ENCODE measurements around the gene UCN. TPM values are rescaled to one million over a fixed set of nuclear protein-coding genes. Genes with fewer than 3 reads are reported as not detected.
"Not testable (repeated sequence)": the region's sequence is repeated elsewhere in the genome, so short reads cannot be mapped to it uniquely, and the experiment has no call there.

UCN gene
- total and polyA plus RNA-seq, 4 donors = 0.25 to 0.83 (median 0.42) TPM; not detected in 1

DNA sequence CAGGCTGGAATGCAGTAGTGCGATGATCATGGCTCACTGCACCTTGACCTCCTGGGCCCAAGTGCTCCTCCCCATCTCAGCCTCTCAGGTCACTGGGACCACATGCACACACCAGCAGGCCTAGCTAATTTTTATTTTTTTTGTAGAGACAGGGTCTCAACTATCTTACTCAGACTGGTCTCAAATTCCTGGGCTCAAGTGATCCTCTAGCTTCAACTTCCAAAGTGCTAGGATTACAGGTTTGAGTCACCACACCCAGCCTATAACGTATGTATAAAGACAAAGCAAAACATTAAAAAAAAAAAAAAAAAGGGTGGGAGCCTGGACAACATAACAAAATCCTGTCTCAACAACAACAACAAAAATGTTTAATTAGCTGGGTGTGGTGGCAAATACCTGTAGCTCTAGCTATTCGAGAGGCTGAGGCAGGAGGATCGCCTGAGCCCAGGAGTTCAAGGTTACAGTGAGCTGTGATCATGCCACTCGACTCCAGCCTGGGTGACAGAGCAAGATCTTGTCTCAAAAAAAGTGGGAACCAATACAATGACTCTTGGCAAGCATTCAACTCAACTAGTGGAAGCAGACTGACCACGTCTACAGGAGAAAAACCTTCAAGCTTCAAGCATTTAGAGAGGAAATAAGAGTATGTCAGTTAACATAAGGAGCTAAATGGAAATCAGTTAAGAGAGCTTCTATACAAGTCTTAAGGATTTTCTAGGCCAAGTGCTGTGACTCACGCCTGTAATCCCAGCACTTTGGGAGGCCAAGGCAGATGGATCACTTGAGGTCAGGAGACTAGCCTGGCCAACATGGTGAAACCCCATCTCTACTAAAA lies 45.7 kb upstream of the UCN start:
- no peak overlapping the region for H3K27ac ChIP-seq (ENCODE audit: low read depth in 1 of 2, low read length in 2 of 2)
- H3K27me3 ChIP-seq (ENCODE audit: control insufficient read depth in 4 of 4, insufficient read depth in 4 of 4, low read length in 3 of 4) = no peaks in the 10 kb centered on the region
- H3K9ac ChIP-seq (ENCODE audit: low read depth in 1 of 2, low read length in 2 of 2) = no peak overlapping the region
- H3K9me3 ChIP-seq (ENCODE audit: control insufficient read depth in 4 of 4, low read length in 3 of 4) = no peaks in the 10 kb centered on the region
- H3K4me1 ChIP-seq (ENCODE audit: control insufficient read depth in 4 of 4, insufficient read depth in 4 of 4, low read length in 3 of 4) = peaks cover 10 to 29% (median 25%) of the 10 kb centered on the region in 4 donors
- H3K36me3 ChIP-seq (ENCODE audit: control insufficient read depth in 4 of 4, insufficient read depth in 3 of 4, low read depth in 1 of 4, low read length in 3 of 4) = peaks cover 0 to 2% (median 0%) of the 10 kb centered on the region in 4 donors
- no peak for TF ChIP-seq EGR1 (IDR thresholded peaks at IDR 0.05; ENCODE audit: low read depth in 2 of 2)
- no peak for TF ChIP-seq JUND (IDR thresholded peaks at IDR 0.05)
- TF ChIP-seq RXRA (IDR thresholded peaks at IDR 0.05) = no peak
- TF ChIP-seq FOXA1 (IDR thresholded peaks at IDR 0.05) = no peak
- no peak for TF ChIP-seq GABPA (IDR thresholded peaks at IDR 0.05 in 1 of 2, conservative IDR thresholded peaks at IDR 0.05 in 1 of 2)
- TF ChIP-seq, protein P1, sequence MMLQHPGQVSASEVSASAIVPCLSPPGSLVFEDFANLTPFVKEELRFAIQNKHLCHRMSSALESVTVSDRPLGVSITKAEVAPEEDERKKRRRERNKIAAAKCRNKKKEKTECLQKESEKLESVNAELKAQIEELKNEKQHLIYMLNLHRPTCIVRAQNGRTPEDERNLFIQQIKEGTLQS (IDR thresholded peaks at IDR 0.05) = no peak
- no peak for TF ChIP-seq NR2F2 (IDR thresholded peaks at IDR 0.05)
- TF ChIP-seq HNF4G (IDR thresholded peaks at IDR 0.05) = no peak
- TF ChIP-seq HNF4A (conservative IDR thresholded peaks at IDR 0.05) = no peak
- TF ChIP-seq, protein P2, sequence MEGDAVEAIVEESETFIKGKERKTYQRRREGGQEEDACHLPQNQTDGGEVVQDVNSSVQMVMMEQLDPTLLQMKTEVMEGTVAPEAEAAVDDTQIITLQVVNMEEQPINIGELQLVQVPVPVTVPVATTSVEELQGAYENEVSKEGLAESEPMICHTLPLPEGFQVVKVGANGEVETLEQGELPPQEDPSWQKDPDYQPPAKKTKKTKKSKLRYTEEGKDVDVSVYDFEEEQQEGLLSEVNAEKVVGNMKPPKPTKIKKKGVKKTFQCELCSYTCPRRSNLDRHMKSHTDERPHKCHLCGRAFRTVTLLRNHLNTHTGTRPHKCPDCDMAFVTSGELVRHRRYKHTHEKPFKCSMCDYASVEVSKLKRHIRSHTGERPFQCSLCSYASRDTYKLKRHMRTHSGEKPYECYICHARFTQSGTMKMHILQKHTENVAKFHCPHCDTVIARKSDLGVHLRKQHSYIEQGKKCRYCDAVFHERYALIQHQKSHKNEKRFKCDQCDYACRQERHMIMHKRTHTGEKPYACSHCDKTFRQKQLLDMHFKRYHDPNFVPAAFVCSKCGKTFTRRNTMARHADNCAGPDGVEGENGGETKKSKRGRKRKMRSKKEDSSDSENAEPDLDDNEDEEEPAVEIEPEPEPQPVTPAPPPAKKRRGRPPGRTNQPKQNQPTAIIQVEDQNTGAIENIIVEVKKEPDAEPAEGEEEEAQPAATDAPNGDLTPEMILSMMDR (IDR thresholded peaks at IDR 0.05; ENCODE audit: low read depth, low read length, missing input control) = no peak
- DNase-seq (ENCODE audit: low spot score) = no peak
- 67% methylated on average over 7 of the region's 7 CpGs for WGBS
- no peak overlapping the region for H3K4me3 ChIP-seq (ENCODE audit: low read depth in 1 of 3, low read length in 3 of 3)

DNA sequence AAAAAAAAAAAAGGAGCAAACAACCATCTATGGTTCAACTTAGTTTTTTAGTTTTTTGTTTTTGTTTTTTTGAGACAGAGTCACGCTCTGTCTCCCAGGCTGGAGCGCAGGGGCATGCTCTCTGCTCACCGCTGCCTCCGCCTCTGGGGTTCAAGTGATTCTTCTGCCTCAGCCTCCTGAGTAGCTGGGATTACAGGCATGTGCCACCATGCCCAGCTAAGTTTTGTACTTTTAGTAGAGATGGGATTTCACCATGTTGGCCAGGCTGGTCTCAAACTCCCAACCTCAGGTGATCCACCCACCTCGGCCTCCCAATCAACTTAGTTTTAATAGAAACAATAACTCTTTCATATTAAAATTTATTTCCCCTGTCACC lies 45.1 kb upstream of the UCN start:
- H3K4me3 ChIP-seq (ENCODE audit: low read depth in 1 of 3, low read length in 3 of 3); H3K36me3 ChIP-seq (ENCODE audit: control insufficient read depth in 4 of 4, insufficient read depth in 3 of 4, low read depth in 1 of 4, low read length in 3 of 4); DNase-seq (ENCODE audit: low spot score); H3K27me3 ChIP-seq (ENCODE audit: control insufficient read depth in 4 of 4, insufficient read depth in 4 of 4, low read length in 3 of 4); H3K27ac ChIP-seq (ENCODE audit: low read depth in 1 of 2, low read length in 2 of 2); H3K9ac ChIP-seq (ENCODE audit: low read depth in 1 of 2, low read length in 2 of 2); H3K9me3 ChIP-seq (ENCODE audit: control insufficient read depth in 4 of 4, low read length in 3 of 4): not testable (repeated sequence)
- peaks cover 10 to 29% (median 25%) of the 10 kb centered on the region in 4 donors for H3K4me1 ChIP-seq (ENCODE audit: control insufficient read depth in 4 of 4, insufficient read depth in 4 of 4, low read length in 3 of 4)
- 95% methylated on average over 5 of the region's 5 CpGs for WGBS

DNA sequence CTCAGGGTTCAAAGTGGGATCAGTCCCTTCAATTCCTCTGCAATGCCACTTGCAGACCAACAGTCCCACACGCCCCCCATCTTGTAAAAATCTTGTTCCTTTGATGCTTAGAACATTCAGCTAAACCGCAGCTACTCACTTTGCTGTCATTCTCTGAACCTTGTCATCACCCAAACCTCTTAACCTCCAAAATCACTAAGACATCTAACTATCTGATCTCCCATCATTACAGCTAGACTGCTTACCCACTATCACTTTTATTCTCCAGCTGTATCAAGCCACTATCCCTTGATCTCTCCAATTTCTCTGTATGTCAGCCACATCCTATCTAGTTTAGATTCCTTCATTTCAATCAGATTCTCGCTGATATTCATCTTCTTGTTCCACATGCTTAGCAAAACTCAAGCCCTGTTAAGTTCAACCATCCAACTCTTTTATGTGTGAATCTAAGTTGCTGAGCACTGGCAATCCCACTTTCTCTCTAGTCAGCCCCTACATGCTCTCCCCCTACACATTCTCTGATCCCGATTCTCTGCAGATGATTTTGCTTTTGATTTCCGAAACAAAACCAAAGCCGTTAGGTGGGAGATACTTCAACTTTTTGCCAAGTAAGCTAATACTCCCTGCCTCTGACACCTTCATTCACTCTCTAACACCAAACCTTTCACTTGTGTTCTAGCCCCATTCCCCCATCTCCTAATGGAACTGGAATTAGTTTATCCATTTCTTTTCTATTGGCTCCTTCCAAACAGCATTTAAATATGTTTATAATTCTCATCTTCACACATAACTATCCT lies 43.8 kb upstream of the UCN start:
- Histone ChIP-seq H3K4me1 (ENCODE audit: control insufficient read depth in 4 of 4, insufficient read depth in 4 of 4, low read length in 3 of 4) (peaks cover 7 to 24% (median 18%) of the 10 kb centered on the region in 4 donors), H3K4me3 (ENCODE audit: low read depth in 1 of 3, low read length in 3 of 3) (no peak overlapping the region), H3K27ac (ENCODE audit: low read depth in 1 of 2, low read length in 2 of 2) (no peak overlapping the region), H3K36me3 (ENCODE audit: control insufficient read depth in 4 of 4, insufficient read depth in 3 of 4, low read depth in 1 of 4, low read length in 3 of 4) (peaks cover 0 to 2% (median 0%) of the 10 kb centered on the region in 4 donors), H3K27me3 (ENCODE audit: control insufficient read depth in 4 of 4, insufficient read depth in 4 of 4, low read length in 3 of 4) (no peaks in the 10 kb centered on the region), H3K9ac (ENCODE audit: low read depth in 1 of 2, low read length in 2 of 2) (no peak overlapping the region), H3K9me3 (ENCODE audit: control insufficient read depth in 4 of 4, low read length in 3 of 4) (no peaks in the 10 kb centered on the region)
- DNase-seq (ENCODE audit: low spot score) = no peak
- TF ChIP-seq, protein P3, sequence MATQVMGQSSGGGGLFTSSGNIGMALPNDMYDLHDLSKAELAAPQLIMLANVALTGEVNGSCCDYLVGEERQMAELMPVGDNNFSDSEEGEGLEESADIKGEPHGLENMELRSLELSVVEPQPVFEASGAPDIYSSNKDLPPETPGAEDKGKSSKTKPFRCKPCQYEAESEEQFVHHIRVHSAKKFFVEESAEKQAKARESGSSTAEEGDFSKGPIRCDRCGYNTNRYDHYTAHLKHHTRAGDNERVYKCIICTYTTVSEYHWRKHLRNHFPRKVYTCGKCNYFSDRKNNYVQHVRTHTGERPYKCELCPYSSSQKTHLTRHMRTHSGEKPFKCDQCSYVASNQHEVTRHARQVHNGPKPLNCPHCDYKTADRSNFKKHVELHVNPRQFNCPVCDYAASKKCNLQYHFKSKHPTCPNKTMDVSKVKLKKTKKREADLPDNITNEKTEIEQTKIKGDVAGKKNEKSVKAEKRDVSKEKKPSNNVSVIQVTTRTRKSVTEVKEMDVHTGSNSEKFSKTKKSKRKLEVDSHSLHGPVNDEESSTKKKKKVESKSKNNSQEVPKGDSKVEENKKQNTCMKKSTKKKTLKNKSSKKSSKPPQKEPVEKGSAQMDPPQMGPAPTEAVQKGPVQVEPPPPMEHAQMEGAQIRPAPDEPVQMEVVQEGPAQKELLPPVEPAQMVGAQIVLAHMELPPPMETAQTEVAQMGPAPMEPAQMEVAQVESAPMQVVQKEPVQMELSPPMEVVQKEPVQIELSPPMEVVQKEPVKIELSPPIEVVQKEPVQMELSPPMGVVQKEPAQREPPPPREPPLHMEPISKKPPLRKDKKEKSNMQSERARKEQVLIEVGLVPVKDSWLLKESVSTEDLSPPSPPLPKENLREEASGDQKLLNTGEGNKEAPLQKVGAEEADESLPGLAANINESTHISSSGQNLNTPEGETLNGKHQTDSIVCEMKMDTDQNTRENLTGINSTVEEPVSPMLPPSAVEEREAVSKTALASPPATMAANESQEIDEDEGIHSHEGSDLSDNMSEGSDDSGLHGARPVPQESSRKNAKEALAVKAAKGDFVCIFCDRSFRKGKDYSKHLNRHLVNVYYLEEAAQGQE (IDR thresholded peaks at IDR 0.05) = no peak
- TF ChIP-seq, protein P2 (IDR thresholded peaks at IDR 0.05; ENCODE audit: low read depth, low read length, missing input control) = no peak
- 89% methylated on average over 6 of the region's 6 CpGs for WGBS

All from liver (tissue), 9 donors.